Type B pancreatic cell (in vitro differentiated cells): ENCODE measurements around the gene ASGR1. TPM values are rescaled to one million over a fixed set of nuclear protein-coding genes. Genes with fewer than 3 reads are reported as not detected.

Experiments
- DNase-seq: peaks from one replicate; pipeline ENCODE4 v3.0.0; 2021; ENCODE audit warnings: mixed read lengths; ENCODE audit not compliant: unreplicated experiment; ENCODE audit errors: extremely low spot score
- H3K27ac Mint-ChIP-seq: 2 replicates; pipeline ENCODE4 v1.8.0; 2021; ENCODE audit warnings: mild to moderate bottlenecking, mixed read lengths
- H3K27me3 Mint-ChIP-seq: 2 replicates; pipeline ENCODE4 v1.8.0; 2021; ENCODE audit warnings: mixed read lengths
- H3K36me3 Mint-ChIP-seq: 2 replicates; pipeline ENCODE4 v1.8.0; 2021; ENCODE audit warnings: mixed read lengths
- H3K4me1 Mint-ChIP-seq: one replicate; pipeline ENCODE4 v1.8.0; 2021; ENCODE audit warnings: mixed read lengths; ENCODE audit not compliant: unreplicated experiment
- H3K4me3 Mint-ChIP-seq: 2 replicates; pipeline ENCODE4 v1.8.0; 2021; ENCODE audit warnings: mild to moderate bottlenecking, mixed read lengths
- H3K9me3 Mint-ChIP-seq: 2 replicates; pipeline ENCODE4 v1.8.0; 2021; ENCODE audit warnings: mixed read lengths
- total RNA-seq: library from RNA; stranded (reverse); gene quantifications from 2 replicates; pipeline ENCODE4 v1.2.1, GENCODE V29; 2021; ENCODE audit warnings: low replicate concordance
- TF ChIP-seq, protein P1 (sequence below): fragments of 200-600 bp; sonication (generic); conservative IDR thresholded peaks from 2 replicates; pipeline ENCODE4 v1.5.0; 2021; ENCODE audit warnings: antibody characterized with exemption, mild to moderate bottlenecking

Gene ASGR1
- total RNA-seq, 1 donor from 2014 or later, result 9.7 TPM

DNA sequence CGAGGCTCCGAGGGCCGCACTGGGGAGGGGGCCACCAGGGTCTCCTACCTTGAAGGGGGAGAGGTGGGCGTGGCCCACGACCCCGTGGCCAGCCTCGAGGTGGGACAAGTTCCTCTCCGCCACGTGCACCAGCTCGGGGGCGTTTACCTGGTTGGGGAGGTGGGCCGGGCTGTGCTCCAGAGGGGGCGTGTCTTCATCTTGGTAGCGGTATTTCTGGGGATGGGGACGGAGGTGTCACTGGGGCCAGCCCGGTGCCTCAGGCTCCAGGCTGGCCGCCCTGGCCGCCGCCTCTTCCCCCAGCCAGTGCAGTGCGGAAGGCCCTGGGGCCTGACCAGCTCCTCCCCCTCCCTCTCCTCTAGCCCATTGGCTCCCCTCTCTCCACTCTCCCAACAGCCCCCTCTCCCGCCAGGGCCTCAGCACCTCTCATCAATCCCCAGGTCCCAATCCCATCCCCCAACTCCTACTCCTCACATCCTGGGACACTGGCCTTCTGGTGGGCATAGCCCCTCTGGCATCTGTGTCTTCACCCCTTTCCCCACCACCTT, 28.9 kb upstream of the ASGR1 start:
- peaks cover 3% of the 10 kb centered on the region for H3K36me3 Mint-ChIP-seq
- H3K27ac Mint-ChIP-seq, result no peak overlapping the region
- DNase-seq, result no peak
- peaks cover 22% of the 10 kb centered on the region for H3K27me3 Mint-ChIP-seq
- H3K9me3 Mint-ChIP-seq, result no peaks in the 10 kb centered on the region
- H3K4me1 Mint-ChIP-seq, result peaks cover 54% of the 10 kb centered on the region
- peak overlapping the region; percentile 47 for H3K4me3 Mint-ChIP-seq
- TF ChIP-seq, protein P1, sequence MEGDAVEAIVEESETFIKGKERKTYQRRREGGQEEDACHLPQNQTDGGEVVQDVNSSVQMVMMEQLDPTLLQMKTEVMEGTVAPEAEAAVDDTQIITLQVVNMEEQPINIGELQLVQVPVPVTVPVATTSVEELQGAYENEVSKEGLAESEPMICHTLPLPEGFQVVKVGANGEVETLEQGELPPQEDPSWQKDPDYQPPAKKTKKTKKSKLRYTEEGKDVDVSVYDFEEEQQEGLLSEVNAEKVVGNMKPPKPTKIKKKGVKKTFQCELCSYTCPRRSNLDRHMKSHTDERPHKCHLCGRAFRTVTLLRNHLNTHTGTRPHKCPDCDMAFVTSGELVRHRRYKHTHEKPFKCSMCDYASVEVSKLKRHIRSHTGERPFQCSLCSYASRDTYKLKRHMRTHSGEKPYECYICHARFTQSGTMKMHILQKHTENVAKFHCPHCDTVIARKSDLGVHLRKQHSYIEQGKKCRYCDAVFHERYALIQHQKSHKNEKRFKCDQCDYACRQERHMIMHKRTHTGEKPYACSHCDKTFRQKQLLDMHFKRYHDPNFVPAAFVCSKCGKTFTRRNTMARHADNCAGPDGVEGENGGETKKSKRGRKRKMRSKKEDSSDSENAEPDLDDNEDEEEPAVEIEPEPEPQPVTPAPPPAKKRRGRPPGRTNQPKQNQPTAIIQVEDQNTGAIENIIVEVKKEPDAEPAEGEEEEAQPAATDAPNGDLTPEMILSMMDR, result no peak

DNA sequence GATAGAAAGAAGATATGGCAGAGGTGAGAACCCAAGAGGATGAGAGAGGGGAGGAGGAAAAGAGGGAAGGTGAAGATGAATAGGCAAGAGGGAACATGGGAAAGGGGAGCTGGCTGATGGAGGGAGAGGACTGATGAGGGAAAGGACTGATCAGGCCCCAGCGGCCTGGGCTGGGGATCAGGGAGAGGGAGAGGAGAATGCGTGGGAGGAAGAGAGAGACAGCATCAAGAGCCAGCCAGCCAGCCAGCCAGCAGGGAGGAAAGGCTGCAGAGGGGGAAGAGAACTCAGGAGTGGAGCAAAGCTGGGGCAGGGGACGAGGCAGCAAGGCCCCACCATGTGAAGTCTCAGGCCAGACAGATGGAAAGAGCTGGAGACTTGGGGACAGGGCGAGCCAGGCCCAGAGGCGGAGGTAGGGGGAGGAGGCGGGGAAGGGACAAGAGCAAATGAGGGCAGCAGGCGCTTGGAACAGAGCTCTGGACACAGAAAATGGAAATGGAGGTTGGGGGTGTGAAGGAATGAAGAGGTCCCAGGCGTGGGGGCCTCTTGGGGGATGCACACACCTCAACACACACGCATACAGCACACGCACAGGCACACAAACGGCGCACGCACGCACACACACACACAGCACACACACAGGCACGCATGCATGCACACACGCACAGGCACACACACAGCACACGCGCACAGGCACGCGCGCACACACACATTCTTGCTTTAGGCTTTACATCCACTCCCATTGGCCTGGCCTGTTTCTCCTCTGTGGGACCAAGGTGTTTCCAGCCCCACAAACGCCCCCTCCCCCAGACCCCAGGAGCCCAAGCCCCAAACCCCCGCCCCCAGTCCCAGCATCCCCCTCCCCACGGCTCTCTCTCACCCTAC, 28.2 kb upstream of the ASGR1 start:
- peaks cover 20% of the 10 kb centered on the region for H3K27me3 Mint-ChIP-seq
- H3K36me3 Mint-ChIP-seq, result peaks cover 5% of the 10 kb centered on the region
- H3K4me1 Mint-ChIP-seq, result peaks cover 53% of the 10 kb centered on the region
- DNase-seq, result no peak
- H3K9me3 Mint-ChIP-seq, result no peaks in the 10 kb centered on the region
- peak overlapping the region; percentile 46 for H3K4me3 Mint-ChIP-seq
- TF ChIP-seq, protein P1, result no peak
- no peak overlapping the region for H3K27ac Mint-ChIP-seq

DNA sequence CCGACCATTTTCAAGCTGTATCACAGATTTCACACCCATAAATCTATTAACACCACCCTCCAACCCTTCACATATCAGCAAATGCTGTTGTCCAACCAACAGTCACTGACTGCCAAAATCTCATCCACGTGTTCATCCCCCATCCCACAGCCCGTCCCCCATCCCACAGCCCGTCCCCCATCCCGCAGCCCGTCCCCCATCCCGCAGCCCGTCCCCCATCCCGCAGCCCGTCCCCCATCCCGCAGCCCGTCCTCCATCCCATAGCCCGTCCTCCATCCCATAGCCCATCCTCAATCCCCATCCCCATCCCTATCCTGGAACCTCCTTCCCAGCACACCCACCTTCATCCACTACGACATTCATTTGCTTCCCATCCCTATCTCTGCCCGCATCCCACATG, 26.4 kb upstream of the ASGR1 start:
- peaks cover 45% of the 10 kb centered on the region for H3K4me1 Mint-ChIP-seq
- TF ChIP-seq, protein P1, result no peak
- no peak for DNase-seq
- H3K27me3 Mint-ChIP-seq, result peaks cover 13% of the 10 kb centered on the region
- H3K4me3 Mint-ChIP-seq, result peak overlapping the region; percentile 86
- no peaks in the 10 kb centered on the region for H3K9me3 Mint-ChIP-seq
- peaks cover 8% of the 10 kb centered on the region for H3K36me3 Mint-ChIP-seq
- H3K27ac Mint-ChIP-seq, result peak overlapping the region; percentile 65

DNA sequence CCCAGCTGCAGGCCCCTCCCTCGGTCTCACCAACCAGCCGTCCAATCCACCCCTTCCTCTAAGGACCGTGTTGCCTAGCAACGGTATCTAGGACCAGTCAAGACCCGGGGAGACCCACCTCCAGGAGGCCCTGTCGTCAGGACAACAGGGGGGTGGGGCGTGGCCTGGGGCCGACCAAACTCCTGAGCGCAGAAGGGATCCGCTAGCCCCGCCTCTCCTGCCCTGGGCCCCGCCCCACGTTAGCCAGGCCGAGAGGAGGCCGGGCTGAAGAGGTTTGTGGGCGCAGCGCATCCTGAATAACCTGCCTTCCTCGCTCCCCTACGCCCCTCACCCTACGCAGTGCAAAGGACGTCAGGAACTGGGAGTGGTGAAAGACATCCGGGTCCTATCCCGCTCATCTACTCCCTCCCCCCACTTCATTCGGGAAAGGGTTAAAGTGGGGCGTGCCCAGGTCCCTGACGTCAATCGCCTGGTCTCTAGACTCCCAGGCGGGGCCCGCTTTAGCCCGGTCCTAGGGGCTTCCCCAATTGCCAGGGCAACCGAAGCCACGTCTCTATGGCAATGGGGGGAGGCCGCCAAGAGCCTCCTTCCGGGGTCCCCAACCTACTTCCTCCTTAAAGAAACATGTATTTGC, 25.8 kb upstream of the ASGR1 start:
- TF ChIP-seq, protein P1, result no peak
- Mint-ChIP-seq H3K4me1 (peaks cover 39% of the 10 kb centered on the region), H3K9me3 (no peaks in the 10 kb centered on the region), H3K27me3 (peaks cover 6% of the 10 kb centered on the region), H3K36me3 (peaks cover 8% of the 10 kb centered on the region), H3K27ac (peak overlapping the region; percentile 65), H3K4me3 (peak overlapping the region; percentile 86)
- peak; percentile 89 for DNase-seq

DNA sequence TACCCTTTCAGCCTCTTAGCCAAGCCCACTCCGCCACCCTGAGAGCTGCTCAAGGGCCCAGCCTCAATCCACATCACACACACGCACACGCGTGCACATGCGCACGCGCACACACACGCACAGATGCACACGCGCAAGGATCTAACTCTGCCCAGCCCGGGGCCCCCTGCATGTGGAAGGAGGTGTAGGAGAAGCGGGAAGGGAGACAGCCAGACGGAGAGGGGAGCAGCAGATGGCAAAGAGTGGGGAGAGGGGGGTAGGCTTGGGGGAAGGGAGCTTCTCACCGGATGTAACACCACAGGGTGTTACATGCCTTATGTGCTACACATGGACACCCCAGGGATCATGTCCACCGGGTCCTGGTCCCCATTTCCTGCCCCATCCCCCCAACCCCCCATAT, 25.2 kb upstream of the ASGR1 start:
- Mint-ChIP-seq H3K9me3 (no peaks in the 10 kb centered on the region), H3K4me3 (peak overlapping the region; percentile 86), H3K27me3 (peaks cover 5% of the 10 kb centered on the region), H3K27ac (peak overlapping the region; percentile 65), H3K4me1 (peaks cover 37% of the 10 kb centered on the region), H3K36me3 (peaks cover 8% of the 10 kb centered on the region)
- TF ChIP-seq, protein P1, result no peak
- DNase-seq, result no peak
